ENCODE data around the gene DNM2. TPM values are rescaled to one million over a fixed set of nuclear protein-coding genes. Genes with fewer than 3 reads are reported as not detected.

Gene DNM2
- total RNA-seq, 1 donor from 2014 or later = 129 TPM

- Histone ChIP-seq H3K4me3 (ENCODE audit: insufficient read depth, low read depth, low read length) (no peak overlapping the region), H3K36me3 (ENCODE audit: insufficient read depth, low read length) (peaks cover 23% of the 10 kb centered on the region), H3K4me1 (ENCODE audit: insufficient read depth, low read length) (peaks cover 12% of the 10 kb centered on the region), H2AFZ (ENCODE audit: low read depth, low read length) (no peak overlapping the region), H3K9ac (ENCODE audit: low read length) (no peak overlapping the region), H4K20me1 (ENCODE audit: insufficient read depth, low read length) (peaks cover 96% of the 10 kb centered on the region), H3K79me2 (ENCODE audit: insufficient read depth, low read length) (peaks cover 40% of the 10 kb centered on the region), H3K9me3 (ENCODE audit: insufficient read depth, low read depth, low read length) (no peaks in the 10 kb centered on the region), H3K4me2 (ENCODE audit: low read length) (no peak overlapping the region), H3K27ac (ENCODE audit: low read depth, low read length) (no peak overlapping the region), H3K27me3 (ENCODE audit: insufficient read depth, low read length) (no peaks in the 10 kb centered on the region)
- Mint-ChIP-seq H3K9me3 (ENCODE audit: unreplicated experiment) (peaks cover 2% of the 10 kb centered on the region), H3K4me1 (ENCODE audit: low read depth, unreplicated experiment) (peaks cover under 1% of the 10 kb centered on the region), H3K4me3 (ENCODE audit: unreplicated experiment) (peak overlapping the region; percentile 54), H3K27me3 (ENCODE audit: low read depth, unreplicated experiment) (no peaks in the 10 kb centered on the region), H3K27ac (ENCODE audit: unreplicated experiment) (peak overlapping the region; percentile 34), H3K36me3 (ENCODE audit: low read depth, unreplicated experiment) (peaks cover 7% of the 10 kb centered on the region)
- no peak for FAIRE-seq
- TF ChIP-seq CTCF (IDR thresholded peaks at IDR 0.05; ENCODE audit: insufficient read depth, low read depth, low read length) (no peak), EZH2 (IDR thresholded peaks at IDR 0.05; ENCODE audit: insufficient read depth, low read length) (no peak)
- DNase-seq (ENCODE audit: low read depth) = no peak
Observed at GRCh38 chr19:10690341-10690781, 27.5 kb upstream of the DNM2 start.

DNA sequence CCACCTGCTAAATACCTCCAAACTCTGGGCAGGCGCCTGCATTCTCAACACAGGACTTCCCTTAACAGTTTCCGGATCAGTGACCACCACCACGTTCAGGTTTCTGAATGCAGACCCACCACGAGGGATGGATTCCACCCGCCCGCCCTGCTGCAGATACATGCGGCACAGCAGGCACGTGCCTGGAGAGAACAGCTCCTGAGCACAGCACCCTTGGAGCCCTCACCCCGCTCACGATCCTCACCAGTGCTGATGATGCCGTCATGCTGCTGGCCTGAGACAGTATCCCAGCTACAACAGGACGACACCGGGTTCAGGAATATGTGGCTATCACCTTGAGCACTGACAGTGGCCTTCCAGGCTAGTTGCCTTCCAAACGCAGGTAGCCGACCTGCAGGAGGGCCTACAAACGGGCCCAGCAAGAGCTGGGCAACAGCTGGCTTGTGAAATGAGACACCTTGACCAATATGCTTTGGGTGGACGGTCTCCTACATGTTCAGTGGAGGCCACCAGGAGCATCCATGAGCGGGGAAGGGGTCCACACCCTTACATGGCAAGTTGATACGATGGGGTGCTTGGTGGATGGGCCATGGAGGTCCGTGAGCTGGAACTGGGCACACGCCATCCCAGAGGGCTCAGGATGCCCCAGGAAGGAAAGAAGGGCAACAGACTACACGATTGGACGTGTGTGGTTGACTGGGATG lies 26.5 kb upstream of the DNM2 start:
- no peaks in the 10 kb centered on the region for H3K9me3 ChIP-seq (ENCODE audit: insufficient read depth, low read depth, low read length)
- peaks cover 23% of the 10 kb centered on the region for H3K36me3 ChIP-seq (ENCODE audit: insufficient read depth, low read length)
- peaks cover 13% of the 10 kb centered on the region for H3K36me3 Mint-ChIP-seq (ENCODE audit: low read depth, unreplicated experiment)
- H3K4me2 ChIP-seq (ENCODE audit: low read length) = no peak overlapping the region
- no peak overlapping the region for H3K4me3 ChIP-seq (ENCODE audit: insufficient read depth, low read depth, low read length)
- peaks cover 10% of the 10 kb centered on the region for H3K4me1 ChIP-seq (ENCODE audit: insufficient read depth, low read length)
- peaks cover 37% of the 10 kb centered on the region for H3K79me2 ChIP-seq (ENCODE audit: insufficient read depth, low read length)
- FAIRE-seq = no peak
- H3K27ac Mint-ChIP-seq (ENCODE audit: unreplicated experiment) = no peak overlapping the region
- TF ChIP-seq CTCF (IDR thresholded peaks at IDR 0.05; ENCODE audit: insufficient read depth, low read depth, low read length) (no peak), EZH2 (IDR thresholded peaks at IDR 0.05; ENCODE audit: insufficient read depth, low read length) (no peak)
- peaks cover 4% of the 10 kb centered on the region for H3K4me1 Mint-ChIP-seq (ENCODE audit: low read depth, unreplicated experiment)
- no peak for DNase-seq (ENCODE audit: low read depth)
- peaks cover 2% of the 10 kb centered on the region for H3K9me3 Mint-ChIP-seq (ENCODE audit: unreplicated experiment)
- H3K27me3 ChIP-seq (ENCODE audit: insufficient read depth, low read length) = no peaks in the 10 kb centered on the region
- H4K20me1 ChIP-seq (ENCODE audit: insufficient read depth, low read length) = peaks cover 89% of the 10 kb centered on the region
- H2AFZ ChIP-seq (ENCODE audit: low read depth, low read length) = no peak overlapping the region
- no peak overlapping the region for H3K4me3 Mint-ChIP-seq (ENCODE audit: unreplicated experiment)
- H3K27ac ChIP-seq (ENCODE audit: low read depth, low read length) = no peak overlapping the region
- no peaks in the 10 kb centered on the region for H3K27me3 Mint-ChIP-seq (ENCODE audit: low read depth, unreplicated experiment)
- H3K9ac ChIP-seq (ENCODE audit: low read length) = no peak overlapping the region

- FAIRE-seq (no peak), DNase-seq (ENCODE audit: low read depth) (no peak)
- Mint-ChIP-seq H3K36me3 (ENCODE audit: low read depth, unreplicated experiment) (peaks cover 12% of the 10 kb centered on the region), H3K4me1 (ENCODE audit: low read depth, unreplicated experiment) (peaks cover 4% of the 10 kb centered on the region), H3K4me3 (ENCODE audit: unreplicated experiment) (no peak overlapping the region), H3K27me3 (ENCODE audit: low read depth, unreplicated experiment) (no peaks in the 10 kb centered on the region), H3K27ac (ENCODE audit: unreplicated experiment) (no peak overlapping the region), H3K9me3 (ENCODE audit: unreplicated experiment) (peaks cover 2% of the 10 kb centered on the region)
- peaks cover 32% of the 10 kb centered on the region for H3K79me2 ChIP-seq (ENCODE audit: insufficient read depth, low read length)
- no peaks in the 10 kb centered on the region for H3K27me3 ChIP-seq (ENCODE audit: insufficient read depth, low read length)
- H4K20me1 ChIP-seq (ENCODE audit: insufficient read depth, low read length) = peaks cover 87% of the 10 kb centered on the region
- TF ChIP-seq EZH2 (IDR thresholded peaks at IDR 0.05; ENCODE audit: insufficient read depth, low read length) (no peak), CTCF (IDR thresholded peaks at IDR 0.05; ENCODE audit: insufficient read depth, low read depth, low read length) (no peak)
- H3K4me1 ChIP-seq (ENCODE audit: insufficient read depth, low read length) = peaks cover 4% of the 10 kb centered on the region
- H3K9me3 ChIP-seq (ENCODE audit: insufficient read depth, low read depth, low read length) = no peaks in the 10 kb centered on the region
- H3K27ac ChIP-seq (ENCODE audit: low read depth, low read length) = no peak overlapping the region
- no peak overlapping the region for H3K9ac ChIP-seq (ENCODE audit: low read length)
- H3K4me2 ChIP-seq (ENCODE audit: low read length) = no peak overlapping the region
- H3K4me3 ChIP-seq (ENCODE audit: insufficient read depth, low read depth, low read length) = no peak overlapping the region
- peaks cover 23% of the 10 kb centered on the region for H3K36me3 ChIP-seq (ENCODE audit: insufficient read depth, low read length)
- H2AFZ ChIP-seq (ENCODE audit: low read depth, low read length) = no peak overlapping the region
Observed at GRCh38 chr19:10691883-10692282, 26.0 kb upstream of the DNM2 start.

Data from astrocyte (in vitro differentiated cells and primary cell).